Neural progenitor cell (in vitro differentiated cells): ENCODE results near the gene NF1. TPM values are rescaled to one million over a fixed set of nuclear protein-coding genes. Genes with fewer than 3 reads are reported as not detected.
A peak's percentile ranks its signal among the peaks of the same experiment; 100 is the strongest.

Source experiments
- DNase-seq: peaks from one replicate; pipeline ENCODE4 v3.0.0-alpha.2; 2016; ENCODE audit warnings: low spot score
- H2AFZ ChIP-seq: fragments of 200-600 bp; sonication (generic); replicated peaks from 2 replicates; pipeline ENCODE4 v1.6.1; 2016; ENCODE audit warnings: antibody characterized with exemption
- H3F3A ChIP-seq: fragments of 200-600 bp; sonication (generic); 2 replicates; pipeline ENCODE4 v1.6.1; 2016; ENCODE audit warnings: antibody characterized with exemption, low read depth
- H3K27ac ChIP-seq: fragments of 200-600 bp; sonication (generic); 2 replicates; pipeline ENCODE4 v1.5.1; 2016; ENCODE audit warnings: mild to moderate bottlenecking
- H3K27me3 ChIP-seq: fragments of 200-600 bp; sonication (generic); 2 replicates; pipeline ENCODE4 v1.6.1; 2016; ENCODE audit warnings: mild to moderate bottlenecking, moderate library complexity
- H3K36me3 ChIP-seq: fragments of 200-600 bp; sonication (generic); 2 replicates; pipeline ENCODE4 v1.5.1; 2016
- H3K4me1 ChIP-seq: fragments of 200-600 bp; sonication (generic); 2 replicates; pipeline ENCODE4 v1.6.1; 2016; ENCODE audit warnings: mixed run types
- H3K4me2 ChIP-seq: fragments of 200-600 bp; sonication (generic); 2 replicates; pipeline ENCODE4 v1.6.1; 2016
- H3K4me3 ChIP-seq: fragments of 200-600 bp; sonication (generic); 2 replicates; pipeline ENCODE4 v1.5.1; 2016
- H3K79me2 ChIP-seq: fragments of 200-600 bp; sonication (generic); 2 replicates; pipeline ENCODE4 v1.6.1; 2016; ENCODE audit warnings: low read depth
- H3K9ac ChIP-seq: fragments of 200-600 bp; sonication (generic); 2 replicates; pipeline ENCODE4 v1.6.1; 2016
- H3K9me3 ChIP-seq: fragments of 200-600 bp; sonication (generic); 2 replicates; pipeline ENCODE4 v1.5.1; 2016; ENCODE audit warnings: low read depth
- H4K20me1 ChIP-seq: fragments of 200-600 bp; sonication (generic); 2 replicates; pipeline ENCODE4 v1.6.1; 2016; ENCODE audit warnings: low read depth
- H3K27ac Mint-ChIP-seq: 3 replicates; pipeline ENCODE4 v1.8.0; 2021; ENCODE audit warnings: mixed read lengths
- H3K27me3 Mint-ChIP-seq: 2 replicates; pipeline ENCODE4 v1.8.0; 2022; ENCODE audit warnings: low read depth, mild to moderate bottlenecking, inconsistent platforms, moderate library complexity, mixed read lengths; ENCODE audit not compliant: insufficient read depth
- H3K36me3 Mint-ChIP-seq: 3 replicates; pipeline ENCODE4 v1.8.0; 2021; ENCODE audit warnings: mixed read lengths
- H3K4me1 Mint-ChIP-seq: 3 replicates; pipeline ENCODE4 v1.8.0; 2021; ENCODE audit warnings: mixed read lengths
- H3K4me3 Mint-ChIP-seq: 3 replicates; pipeline ENCODE4 v1.8.0; 2021; ENCODE audit warnings: mild to moderate bottlenecking, moderate library complexity, mixed read lengths
- H3K9me3 Mint-ChIP-seq: 3 replicates; pipeline ENCODE4 v1.8.0; 2020; ENCODE audit warnings: mixed read lengths
- EZH2 ChIP-seq: fragments of 200-600 bp; sonication (generic); IDR thresholded peaks from 2 replicates; pipeline ENCODE4 v1.6.1; 2017; ENCODE audit warnings: antibody characterized with exemption, mild to moderate bottlenecking, moderate library complexity
- EZH2phosphoT487 ChIP-seq: fragments of 200-600 bp; sonication (generic); IDR thresholded peaks from 2 replicates; pipeline ENCODE4 v1.6.1; 2017; ENCODE audit warnings: antibody characterized with exemption
- total RNA-seq: library from RNA; depleted of rRNA; stranded (reverse); fragments of >200 nt; gene quantifications from 2 replicates; pipeline ENCODE4 v1.2.3, GENCODE V29; 2015; ENCODE audit warnings: low replicate concordance
- TF ChIP-seq, protein P1 (sequence below): fragments of 200-600 bp; sonication (generic); IDR thresholded peaks from 2 replicates; pipeline ENCODE4 v1.5.1; 2017; ENCODE audit warnings: antibody characterized with exemption, mild to moderate bottlenecking

Gene NF1
- total RNA-seq, 1 donor from 2014 or later: 54.8 TPM

- no peaks in the 10 kb centered on the region for H3K9me3 Mint-ChIP-seq
- TF ChIP-seq, protein P1, sequence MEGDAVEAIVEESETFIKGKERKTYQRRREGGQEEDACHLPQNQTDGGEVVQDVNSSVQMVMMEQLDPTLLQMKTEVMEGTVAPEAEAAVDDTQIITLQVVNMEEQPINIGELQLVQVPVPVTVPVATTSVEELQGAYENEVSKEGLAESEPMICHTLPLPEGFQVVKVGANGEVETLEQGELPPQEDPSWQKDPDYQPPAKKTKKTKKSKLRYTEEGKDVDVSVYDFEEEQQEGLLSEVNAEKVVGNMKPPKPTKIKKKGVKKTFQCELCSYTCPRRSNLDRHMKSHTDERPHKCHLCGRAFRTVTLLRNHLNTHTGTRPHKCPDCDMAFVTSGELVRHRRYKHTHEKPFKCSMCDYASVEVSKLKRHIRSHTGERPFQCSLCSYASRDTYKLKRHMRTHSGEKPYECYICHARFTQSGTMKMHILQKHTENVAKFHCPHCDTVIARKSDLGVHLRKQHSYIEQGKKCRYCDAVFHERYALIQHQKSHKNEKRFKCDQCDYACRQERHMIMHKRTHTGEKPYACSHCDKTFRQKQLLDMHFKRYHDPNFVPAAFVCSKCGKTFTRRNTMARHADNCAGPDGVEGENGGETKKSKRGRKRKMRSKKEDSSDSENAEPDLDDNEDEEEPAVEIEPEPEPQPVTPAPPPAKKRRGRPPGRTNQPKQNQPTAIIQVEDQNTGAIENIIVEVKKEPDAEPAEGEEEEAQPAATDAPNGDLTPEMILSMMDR: no peak
- no peak for TF ChIP-seq EZH2
- TF ChIP-seq EZH2phosphoT487: no peak
- no peak overlapping the region for H3K9ac ChIP-seq
Observed at GRCh38 chr17:31413081-31413799, 318.5 kb downstream of the NF1 start.

GRCh38 chr17:31413874-31414549, 319.2 kb downstream of the NF1 start:
- H3K27me3 ChIP-seq: peaks cover 18% of the 10 kb centered on the region
- H3K36me3 Mint-ChIP-seq: no peaks in the 10 kb centered on the region
- H3K79me2 ChIP-seq: no peaks in the 10 kb centered on the region
- peaks cover 63% of the 10 kb centered on the region for H3K4me1 Mint-ChIP-seq
- no peak overlapping the region for H3K4me3 ChIP-seq
- peaks cover 12% of the 10 kb centered on the region for H4K20me1 ChIP-seq
- peak; percentile 90 for DNase-seq
- no peaks in the 10 kb centered on the region for H3K9me3 Mint-ChIP-seq
- peaks cover 17% of the 10 kb centered on the region for H3K27me3 Mint-ChIP-seq
- H2AFZ ChIP-seq: no peak overlapping the region
- no peak overlapping the region for H3K4me3 Mint-ChIP-seq
- peaks cover 38% of the 10 kb centered on the region for H3F3A ChIP-seq
- H3K9me3 ChIP-seq: no peaks in the 10 kb centered on the region
- H3K36me3 ChIP-seq: no peaks in the 10 kb centered on the region
- peaks cover 61% of the 10 kb centered on the region for H3K4me1 ChIP-seq
- H3K27ac ChIP-seq: no peak overlapping the region
- H3K27ac Mint-ChIP-seq: no peak overlapping the region
- no peak overlapping the region for H3K4me2 ChIP-seq
- no peak overlapping the region for H3K9ac ChIP-seq
- TF ChIP-seq, protein P1: no peak
- TF ChIP-seq EZH2: no peak
- TF ChIP-seq EZH2phosphoT487: no peak

More at GRCh38 chr17:31413081-31413799, 318.5 kb downstream of the NF1 start:
- Mint-ChIP-seq H3K27ac (no peak overlapping the region), H3K27me3 (peaks cover 17% of the 10 kb centered on the region), H3K4me3 (no peak overlapping the region), H3K4me1 (peaks cover 60% of the 10 kb centered on the region), H3K36me3 (no peaks in the 10 kb centered on the region)
- Histone ChIP-seq H4K20me1 (peaks cover 12% of the 10 kb centered on the region), H3K36me3 (no peaks in the 10 kb centered on the region), H3K4me3 (no peak overlapping the region), H3K27me3 (peaks cover 18% of the 10 kb centered on the region), H3F3A (peaks cover 38% of the 10 kb centered on the region), H3K4me2 (peak overlapping the region; percentile 1), H3K27ac (no peak overlapping the region), H2AFZ (no peak overlapping the region), H3K9me3 (no peaks in the 10 kb centered on the region), H3K4me1 (peaks cover 55% of the 10 kb centered on the region), H3K79me2 (no peaks in the 10 kb centered on the region)
- no peak for DNase-seq

- H3K4me1 ChIP-seq: peaks cover 63% of the 10 kb centered on the region
- Mint-ChIP-seq H3K36me3 (no peaks in the 10 kb centered on the region), H3K9me3 (no peaks in the 10 kb centered on the region), H3K27me3 (peaks cover 17% of the 10 kb centered on the region), H3K4me1 (peaks cover 63% of the 10 kb centered on the region), H3K27ac (no peak overlapping the region), H3K4me3 (no peak overlapping the region)
- no peaks in the 10 kb centered on the region for H3K9me3 ChIP-seq
- TF ChIP-seq EZH2phosphoT487 (no peak), EZH2 (no peak)
- TF ChIP-seq, protein P1: no peak
- peaks cover 18% of the 10 kb centered on the region for H3K27me3 ChIP-seq
- H3F3A ChIP-seq: peaks cover 38% of the 10 kb centered on the region
- H3K27ac ChIP-seq: no peak overlapping the region
- peaks cover 12% of the 10 kb centered on the region for H4K20me1 ChIP-seq
- no peak overlapping the region for H3K9ac ChIP-seq
- H3K79me2 ChIP-seq: no peaks in the 10 kb centered on the region
- no peak overlapping the region for H3K4me3 ChIP-seq
- no peaks in the 10 kb centered on the region for H3K36me3 ChIP-seq
- DNase-seq: no peak
- no peak overlapping the region for H2AFZ ChIP-seq
- no peak overlapping the region for H3K4me2 ChIP-seq
Observed at GRCh38 chr17:31414550-31414918, 319.8 kb downstream of the NF1 start.
